Measurements from ENCODE around the gene HAGHL. TPM values are rescaled to one million over a fixed set of nuclear protein-coding genes. Genes with fewer than 3 reads are reported as not detected.

The HAGHL gene
- total RNA-seq, 1 donor from 2014 or later = 33.2 TPM

- Histone ChIP-seq H3K27me3 (ENCODE audit: control insufficient read depth, insufficient read depth, low read length) (no peaks in the 10 kb centered on the region), H3K36me3 (ENCODE audit: control insufficient read depth, insufficient read depth, low read length) (no peaks in the 10 kb centered on the region), H3K4me3 (ENCODE audit: low read depth, low read length) (no peak overlapping the region)
- TF ChIP-seq CTCF (IDR thresholded peaks at IDR 0.05; ENCODE audit: insufficient read depth, low read length, severe bottlenecking) = no peak
- FAIRE-seq (no peak), DNase-seq (ENCODE audit: low read depth) (no peak)
Measured at GRCh38 chr16:768428-768827, 41.5 kb downstream of the HAGHL start.

GRCh38 chr16:769184-769784, 42.4 kb downstream of the HAGHL start:
- Histone ChIP-seq H3K27me3 (ENCODE audit: control insufficient read depth, insufficient read depth, low read length) (no peaks in the 10 kb centered on the region), H3K36me3 (ENCODE audit: control insufficient read depth, insufficient read depth, low read length) (no peaks in the 10 kb centered on the region), H3K4me3 (ENCODE audit: low read depth, low read length) (no peak overlapping the region)
- no peak for TF ChIP-seq CTCF (IDR thresholded peaks at IDR 0.05; ENCODE audit: insufficient read depth, low read length, severe bottlenecking)
- no peak for FAIRE-seq
- no peak for DNase-seq (ENCODE audit: low read depth)

- no peak for TF ChIP-seq CTCF (IDR thresholded peaks at IDR 0.05; ENCODE audit: insufficient read depth, low read length, severe bottlenecking)
- DNase-seq (ENCODE audit: low read depth) (no peak), FAIRE-seq (no peak)
- Histone ChIP-seq H3K27me3 (ENCODE audit: control insufficient read depth, insufficient read depth, low read length) (no peaks in the 10 kb centered on the region), H3K36me3 (ENCODE audit: control insufficient read depth, insufficient read depth, low read length) (no peaks in the 10 kb centered on the region), H3K4me3 (ENCODE audit: low read depth, low read length) (no peak overlapping the region)
Measured at GRCh38 chr16:769934-770333, 43.0 kb downstream of the HAGHL start.

GRCh38 chr16:770411-770810, 43.5 kb downstream of the HAGHL start:
- no peak for FAIRE-seq
- Histone ChIP-seq H3K36me3 (ENCODE audit: control insufficient read depth, insufficient read depth, low read length) (no peaks in the 10 kb centered on the region), H3K27me3 (ENCODE audit: control insufficient read depth, insufficient read depth, low read length) (no peaks in the 10 kb centered on the region), H3K4me3 (ENCODE audit: low read depth, low read length) (no peak overlapping the region)
- no peak for DNase-seq (ENCODE audit: low read depth)
- TF ChIP-seq CTCF (IDR thresholded peaks at IDR 0.05; ENCODE audit: insufficient read depth, low read length, severe bottlenecking) = no peak

- FAIRE-seq (no peak), DNase-seq (ENCODE audit: low read depth) (no peak)
- Histone ChIP-seq H3K27me3 (ENCODE audit: control insufficient read depth, insufficient read depth, low read length) (no peaks in the 10 kb centered on the region), H3K4me3 (ENCODE audit: low read depth, low read length) (no peak overlapping the region), H3K36me3 (ENCODE audit: control insufficient read depth, insufficient read depth, low read length) (no peaks in the 10 kb centered on the region)
- TF ChIP-seq CTCF (IDR thresholded peaks at IDR 0.05; ENCODE audit: insufficient read depth, low read length, severe bottlenecking) = no peak
Measured at GRCh38 chr16:772959-773358, 46.1 kb downstream of the HAGHL start.
